GM12874 (cell line): Measurements from ENCODE around the gene VPS54.

Experiments used
- TF ChIP-seq, protein P1 (sequence below): IDR thresholded peaks from 2 replicates; pipeline ENCODE4 v1.5.1; 2011; ENCODE audit warnings: low read depth, mild to moderate bottlenecking, control low read depth, low read length, moderate library complexity; ENCODE audit not compliant: insufficient read depth

VPS54 gene

DNA sequence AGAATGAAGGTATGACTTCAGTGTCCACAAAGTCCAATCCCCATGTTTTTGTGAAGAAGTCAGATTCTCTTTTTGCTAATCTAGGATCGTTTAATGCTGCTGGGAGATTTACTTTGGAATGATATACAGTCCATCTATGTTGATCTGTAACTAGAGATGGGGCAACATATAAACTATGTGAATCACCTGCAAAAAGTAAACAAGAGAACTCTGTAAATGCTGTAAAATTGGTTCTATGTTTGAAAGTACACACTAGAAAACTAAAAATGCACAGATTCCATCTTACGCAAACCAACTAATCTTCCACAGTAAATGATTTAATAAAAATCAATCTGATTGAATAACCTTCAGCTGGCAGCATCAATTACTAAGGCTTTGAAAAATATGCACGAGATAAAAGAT, 37.5 kb downstream of the VPS54 start:
- TF ChIP-seq, protein P1, sequence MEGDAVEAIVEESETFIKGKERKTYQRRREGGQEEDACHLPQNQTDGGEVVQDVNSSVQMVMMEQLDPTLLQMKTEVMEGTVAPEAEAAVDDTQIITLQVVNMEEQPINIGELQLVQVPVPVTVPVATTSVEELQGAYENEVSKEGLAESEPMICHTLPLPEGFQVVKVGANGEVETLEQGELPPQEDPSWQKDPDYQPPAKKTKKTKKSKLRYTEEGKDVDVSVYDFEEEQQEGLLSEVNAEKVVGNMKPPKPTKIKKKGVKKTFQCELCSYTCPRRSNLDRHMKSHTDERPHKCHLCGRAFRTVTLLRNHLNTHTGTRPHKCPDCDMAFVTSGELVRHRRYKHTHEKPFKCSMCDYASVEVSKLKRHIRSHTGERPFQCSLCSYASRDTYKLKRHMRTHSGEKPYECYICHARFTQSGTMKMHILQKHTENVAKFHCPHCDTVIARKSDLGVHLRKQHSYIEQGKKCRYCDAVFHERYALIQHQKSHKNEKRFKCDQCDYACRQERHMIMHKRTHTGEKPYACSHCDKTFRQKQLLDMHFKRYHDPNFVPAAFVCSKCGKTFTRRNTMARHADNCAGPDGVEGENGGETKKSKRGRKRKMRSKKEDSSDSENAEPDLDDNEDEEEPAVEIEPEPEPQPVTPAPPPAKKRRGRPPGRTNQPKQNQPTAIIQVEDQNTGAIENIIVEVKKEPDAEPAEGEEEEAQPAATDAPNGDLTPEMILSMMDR: no peak

DNA sequence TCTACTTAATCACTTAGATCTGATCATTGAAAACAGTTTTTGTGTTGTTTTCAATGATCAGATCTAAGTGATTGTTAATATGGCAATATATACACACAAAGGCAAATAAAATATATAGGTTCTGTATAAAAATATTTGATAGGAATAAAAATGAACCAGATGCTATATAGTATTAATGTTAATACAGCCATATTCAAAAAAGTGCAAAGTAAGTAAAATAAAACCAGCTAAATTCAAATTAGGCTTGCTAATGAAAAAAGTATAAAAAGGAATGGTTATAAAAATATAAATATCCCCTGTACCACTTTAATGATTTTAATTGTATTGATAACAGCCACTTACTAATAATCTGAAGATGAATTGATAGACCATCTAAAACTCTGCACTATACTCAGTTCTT, 38.4 kb downstream of the VPS54 start:
- TF ChIP-seq, protein P1: no peak

DNA sequence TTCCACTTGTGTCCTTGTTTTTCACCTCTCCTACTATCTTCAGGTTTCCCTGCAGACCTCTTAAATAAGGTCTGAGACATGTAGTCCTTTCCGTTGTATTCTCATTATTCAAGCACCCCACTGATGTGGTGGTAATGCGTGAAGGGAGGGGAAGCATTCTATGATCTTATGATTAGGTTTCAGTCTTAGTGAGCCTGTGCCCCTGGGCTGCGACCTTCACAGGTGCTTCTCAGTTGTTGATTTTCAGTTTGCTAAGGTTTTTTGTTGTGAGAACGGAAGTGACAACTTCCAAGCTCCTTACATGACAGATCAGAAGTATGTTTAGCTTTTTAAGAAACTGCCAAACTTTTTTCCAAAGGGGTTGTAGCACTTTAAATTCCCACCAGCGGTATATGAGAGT, 41.3 kb downstream of the VPS54 start:
- TF ChIP-seq, protein P1: no peak

DNA sequence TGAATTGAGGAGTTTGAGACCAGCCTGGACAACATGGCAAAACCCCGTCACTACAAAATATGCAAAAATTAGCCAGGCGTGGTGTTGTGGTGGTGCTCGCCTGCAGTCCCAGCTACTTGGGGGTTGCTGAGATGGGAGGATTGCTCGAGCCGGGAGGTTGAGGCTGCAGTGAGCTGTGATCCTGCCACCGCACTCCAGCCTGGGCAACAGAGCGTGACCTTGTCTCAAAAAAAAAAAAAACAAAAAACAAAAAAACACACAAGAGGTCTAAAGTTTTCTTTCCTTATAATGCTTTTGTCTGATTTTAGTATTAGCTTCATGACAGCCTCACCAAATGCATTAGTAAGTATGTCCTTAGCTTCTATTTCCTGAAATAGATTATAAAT, 43.1 kb downstream of the VPS54 start:
- TF ChIP-seq, protein P1: no peak

DNA sequence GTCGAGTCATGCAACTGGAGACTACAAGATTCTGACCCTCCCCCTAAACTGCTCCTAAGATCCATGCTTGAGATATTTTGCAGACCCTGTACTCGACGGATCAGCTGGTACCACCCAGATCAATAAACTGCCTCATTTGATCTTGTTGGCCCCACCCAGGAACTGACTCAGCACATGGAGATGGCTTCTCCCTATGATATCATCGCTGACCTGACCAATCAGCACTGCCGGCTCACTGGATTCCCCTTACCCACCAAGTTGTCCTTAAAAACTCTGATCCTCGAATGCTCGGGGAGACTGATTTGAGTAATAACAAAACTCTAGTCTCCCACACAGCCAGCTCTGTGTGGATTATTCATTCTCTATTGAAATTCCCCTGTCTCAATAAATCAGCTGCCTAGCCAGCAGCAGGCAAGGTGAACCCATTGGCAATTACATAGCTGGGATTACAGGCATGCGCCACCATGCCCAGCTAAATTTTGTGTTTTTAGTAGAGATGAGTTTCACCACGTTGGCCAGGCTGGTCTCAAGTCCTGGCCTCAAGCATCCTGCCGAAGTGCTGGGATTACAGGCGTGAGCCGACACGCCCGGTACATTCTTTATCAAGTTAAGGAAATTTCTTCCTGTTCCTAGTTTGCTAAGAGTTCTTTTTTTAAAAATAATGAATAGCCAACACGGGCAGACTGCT, 43.6 kb downstream of the VPS54 start:
- TF ChIP-seq, protein P1: no peak

DNA sequence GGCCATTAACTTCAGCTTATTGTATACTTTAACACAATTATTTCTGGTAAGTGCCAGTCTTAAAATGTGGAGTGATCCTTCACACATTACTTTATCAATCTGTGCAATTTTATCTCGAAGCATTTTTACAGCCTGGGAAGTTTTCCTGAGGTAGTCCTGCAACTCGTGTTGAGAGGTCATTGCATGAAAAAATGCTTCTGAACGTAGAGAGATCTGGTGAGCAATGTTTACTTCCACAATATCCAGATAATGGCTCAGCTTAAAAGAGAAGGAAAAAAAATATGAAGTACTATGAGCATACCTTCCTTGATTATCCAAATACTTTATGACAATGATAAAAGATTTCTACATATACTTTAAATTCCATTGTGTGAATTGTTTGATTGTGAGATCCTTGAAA, 57.0 kb downstream of the VPS54 start:
- TF ChIP-seq, protein P1: no peak

DNA sequence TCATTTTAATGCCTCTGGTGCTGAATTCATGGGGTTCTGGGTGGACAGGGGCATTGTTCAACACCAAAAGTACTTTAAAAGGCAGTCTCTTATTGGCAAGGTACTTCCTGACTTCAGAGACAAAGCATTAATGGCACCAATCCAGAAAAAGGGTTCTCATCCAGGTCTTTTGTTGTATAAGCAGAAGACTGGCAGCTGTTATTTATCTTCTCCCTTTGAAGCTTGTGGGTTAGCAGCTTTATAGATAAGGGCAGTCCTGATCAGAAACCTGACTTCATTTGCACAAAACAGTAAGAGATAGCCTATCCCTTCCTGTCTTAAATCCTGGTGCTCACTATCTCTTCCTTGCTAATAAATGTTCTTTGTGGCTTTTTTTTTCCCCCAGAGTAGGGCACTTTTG, 68.8 kb downstream of the VPS54 start:
- TF ChIP-seq, protein P1: no peak
